ENCODE measurements around the gene CORO1A.

Gene CORO1A

GRCh38 chr16:30183233-30184095 lies at the start of gene CORO1A:
Gene CORO1A, plus strand, starts transcription at chr16:30183602. Its CDS starts 1,608 bp downstream, at chr16:30185210.
- no peak for TF ChIP-seq ARNTL (CRISPR knock-in tag; IDR thresholded peaks at IDR 0.05; ENCODE audit: borderline replicate concordance, low read depth)
- no peak for TF ChIP-seq PATZ1 (CRISPR knock-in tag; IDR thresholded peaks at IDR 0.05; ENCODE audit: borderline replicate concordance)
- TF ChIP-seq SNAI2 (CRISPR knock-in tag; IDR thresholded peaks at IDR 0.05), result no peak
- TF ChIP-seq ZFP30 (CRISPR knock-in tag; IDR thresholded peaks at IDR 0.05), result no peak
- TF ChIP-seq RARB (CRISPR knock-in tag; IDR thresholded peaks at IDR 0.05), result no peak
- TF ChIP-seq BACH2 (CRISPR knock-in tag; IDR thresholded peaks at IDR 0.05; ENCODE audit: borderline replicate concordance), result no peak
- TF ChIP-seq GLIS3 (CRISPR knock-in tag; IDR thresholded peaks at IDR 0.05), result no peak
- no peak for TF ChIP-seq CREB5 (CRISPR knock-in tag; IDR thresholded peaks at IDR 0.05; ENCODE audit: low read depth)
- TF ChIP-seq TSHZ2 (CRISPR knock-in tag; IDR thresholded peaks at IDR 0.05), result no peak
- TF ChIP-seq PPARA (CRISPR knock-in tag; IDR thresholded peaks at IDR 0.05; ENCODE audit: borderline replicate concordance), result no peak
- TF ChIP-seq CSDC2 (CRISPR knock-in tag; IDR thresholded peaks at IDR 0.05), result no peak
- no peak for TF ChIP-seq TOX (CRISPR knock-in tag; IDR thresholded peaks at IDR 0.05; ENCODE audit: borderline replicate concordance)
- TF ChIP-seq ZNF565 (CRISPR knock-in tag; conservative IDR thresholded peaks at IDR 0.05; ENCODE audit: low read depth), result no peak
- TF ChIP-seq ZC3H10 (CRISPR knock-in tag; IDR thresholded peaks at IDR 0.05), result no peak
- no peak for TF ChIP-seq OSR1 (CRISPR knock-in tag; IDR thresholded peaks at IDR 0.05)
- TF ChIP-seq TCF4 (CRISPR knock-in tag; IDR thresholded peaks at IDR 0.05; ENCODE audit: borderline replicate concordance), result no peak
- TF ChIP-seq CSRNP3 (CRISPR knock-in tag; IDR thresholded peaks at IDR 0.05), result no peak
- TF ChIP-seq POU6F1 (CRISPR knock-in tag; IDR thresholded peaks at IDR 0.05; ENCODE audit: borderline replicate concordance, low read depth), result no peak
- TF ChIP-seq ZNF70 (CRISPR knock-in tag; IDR thresholded peaks at IDR 0.05), result no peak
- peak; percentile 91 for ATAC-seq

GRCh38 chr16:30136971-30137605 lies 46.3 kb upstream of the CORO1A start:
- no peak for ATAC-seq
- TF ChIP-seq OSR1 (CRISPR knock-in tag; IDR thresholded peaks at IDR 0.05) (no peak), TOX (CRISPR knock-in tag; IDR thresholded peaks at IDR 0.05; ENCODE audit: borderline replicate concordance) (no peak), ZFP30 (CRISPR knock-in tag; IDR thresholded peaks at IDR 0.05) (no peak), TCF4 (CRISPR knock-in tag; IDR thresholded peaks at IDR 0.05; ENCODE audit: borderline replicate concordance) (no peak), ZNF565 (CRISPR knock-in tag; conservative IDR thresholded peaks at IDR 0.05; ENCODE audit: low read depth) (no peak), GLIS3 (CRISPR knock-in tag; IDR thresholded peaks at IDR 0.05) (no peak), TSHZ2 (CRISPR knock-in tag; IDR thresholded peaks at IDR 0.05) (no peak), ZFP3 (CRISPR knock-in tag; IDR thresholded peaks at IDR 0.05) (no peak), PATZ1 (CRISPR knock-in tag; IDR thresholded peaks at IDR 0.05; ENCODE audit: borderline replicate concordance) (no peak), CREB5 (CRISPR knock-in tag; IDR thresholded peaks at IDR 0.05; ENCODE audit: low read depth) (no peak), ZNF8 (CRISPR knock-in tag; IDR thresholded peaks at IDR 0.05) (no peak), ZC3H10 (CRISPR knock-in tag; IDR thresholded peaks at IDR 0.05) (no peak), BACH2 (CRISPR knock-in tag; IDR thresholded peaks at IDR 0.05; ENCODE audit: borderline replicate concordance) (no peak)

All from SK-N-SH treated with all-trans-retinoic acid at 6 μM for 48 hours (cell line).